CD4-positive, CD25-positive, alpha-beta regulatory T cell (primary cell): ENCODE measurements around the gene RAB24. TPM values are rescaled to one million over a fixed set of nuclear protein-coding genes. Genes with fewer than 3 reads are reported as not detected.
"Not testable (repeated sequence)": the region's sequence is repeated elsewhere in the genome, so short reads cannot be mapped to it uniquely, and the experiment has no call there.

Source experiments
- ATAC-seq, 2 donors: fragments of 150-1000 bp; cut with Tn5 transposase; one replicate each; pipeline ENCODE4 v1.10.0; 2021; ENCODE audit warnings: low read depth in 2 of 2, moderate number of reproducible peaks in 2 of 2, moderate library complexity in 1 of 2
- DNase-seq, 3 donors: peaks; one replicate each; pipeline versions ENCODE4 v3.0.0 to v3.0.0-alpha.2; 2012 to 2022; ENCODE audit warnings: mixed read lengths in 1 of 3
- H3K27ac ChIP-seq: one replicate; pipeline ENCODE4 v1.7.0; 2013; ENCODE audit warnings: mild to moderate bottlenecking, low read length; ENCODE audit not compliant: insufficient read depth, poor library complexity, severe bottlenecking
- H3K27me3 ChIP-seq: one replicate; pipeline ENCODE4 v1.7.0; 2013; ENCODE audit warnings: low read length; ENCODE audit not compliant: control insufficient read depth, insufficient read depth
- H3K36me3 ChIP-seq: one replicate; pipeline ENCODE4 v1.7.0; 2013; ENCODE audit warnings: mild to moderate bottlenecking, low read length, moderate library complexity; ENCODE audit not compliant: control insufficient read depth, insufficient read depth
- H3K4me1 ChIP-seq: 2 replicates; pipeline ENCODE4 v1.7.0; 2013; ENCODE audit warnings: mild to moderate bottlenecking, low read length; ENCODE audit not compliant: insufficient read depth, control insufficient read depth, poor library complexity, severe bottlenecking
- H3K4me3 ChIP-seq: one replicate; pipeline ENCODE4 v1.7.0; 2013; ENCODE audit warnings: low read depth, mild to moderate bottlenecking, low read length, moderate library complexity
- H3K9me3 ChIP-seq, 2 experiments: 1 replicate in 1 of 2; 2 replicates in 1 of 2; pipeline ENCODE4 v1.7.0; 2013; ENCODE audit warnings: low read length in 2 of 2, mild to moderate bottlenecking in 1 of 2, moderate library complexity in 1 of 2; ENCODE audit not compliant: control insufficient read depth in 2 of 2
- H3K27ac Mint-ChIP-seq, 3 donors: one replicate each; pipeline ENCODE4 v1.8.0; 2020 to 2022; ENCODE audit warnings: mild to moderate bottlenecking in 3 of 3, mixed read lengths in 3 of 3, moderate library complexity in 2 of 3
- H3K27me3 Mint-ChIP-seq: one replicate; pipeline ENCODE4 v1.8.0; 2022; ENCODE audit warnings: mild to moderate bottlenecking, mixed read lengths
- H3K36me3 Mint-ChIP-seq: one replicate; pipeline ENCODE4 v1.8.0; 2020; ENCODE audit warnings: mixed read lengths
- H3K4me1 Mint-ChIP-seq, 4 donors: one replicate each; pipeline ENCODE4 v1.8.0; 2020 to 2022; ENCODE audit warnings: mixed read lengths in 4 of 4, mild to moderate bottlenecking in 1 of 4
- H3K4me3 Mint-ChIP-seq, 4 donors: one replicate each; pipeline ENCODE4 v1.8.0; 2020 to 2022; ENCODE audit warnings: mild to moderate bottlenecking in 4 of 4, mixed read lengths in 4 of 4, moderate library complexity in 3 of 4
- H3K9me3 Mint-ChIP-seq, 7 donors: one replicate each; pipeline ENCODE4 v1.8.0; 2020 to 2022; ENCODE audit warnings: mixed read lengths in 7 of 7, mild to moderate bottlenecking in 3 of 7, moderate library complexity in 2 of 7
- polyA plus RNA-seq, 4 donors: library from polyadenylated mRNA; unstranded; fragments of 300-500 nt; fragmentation: Illumina TruSeq; gene quantifications; one replicate each; pipeline ENCODE4 v1.2.3, GENCODE V29; 2021
- total RNA-seq: library from RNA; stranded (reverse); gene quantifications from one replicate; pipeline ENCODE4 v1.2.3, GENCODE V29; 2022

RAB24 gene
- total and polyA plus RNA-seq, 5 donors from 2014 or later, result 5.1 to 15.3 (median 10.9) TPM

DNA sequence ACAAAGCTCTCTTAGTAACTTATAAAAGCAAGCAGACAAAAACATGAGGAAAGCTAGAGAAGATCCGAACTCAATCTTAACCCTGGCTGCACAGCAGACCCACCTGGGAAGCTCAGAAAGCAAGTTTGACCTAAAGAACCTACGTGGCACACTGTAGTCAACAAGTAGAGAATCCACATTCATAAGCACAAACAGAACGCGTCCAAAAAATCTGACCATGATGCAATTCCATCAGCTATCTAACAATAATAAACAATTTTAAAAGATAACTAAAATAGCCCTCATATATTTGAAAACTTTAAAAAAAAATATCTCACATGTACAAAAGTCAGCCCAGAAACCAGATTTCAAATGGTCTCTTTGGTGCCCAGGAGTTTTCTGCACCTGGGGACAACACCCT, 43.3 kb upstream of the RAB24 start:
- Histone ChIP-seq H3K9me3 (no peaks in the 10 kb centered on the region), H3K36me3 (peaks cover 45% of the 10 kb centered on the region), H3K27me3 (no peaks in the 10 kb centered on the region), H3K4me1 (peaks cover 34% of the 10 kb centered on the region), H3K27ac (no peak overlapping the region), H3K4me3 (no peak overlapping the region)
- DNase-seq (no peak), ATAC-seq (no peak)
- Mint-ChIP-seq H3K27me3 (no peaks in the 10 kb centered on the region), H3K27ac (peak overlapping the region in 2 of 3 donors; percentile 36 to 85), H3K4me1 (peaks cover 17 to 60% (median 37%) of the 10 kb centered on the region in 4 donors), H3K36me3 (peaks cover 16% of the 10 kb centered on the region), H3K9me3 (no peaks in the 10 kb centered on the region), H3K4me3 (peak overlapping the region in 1 of 4 donors; percentile 46)

DNA sequence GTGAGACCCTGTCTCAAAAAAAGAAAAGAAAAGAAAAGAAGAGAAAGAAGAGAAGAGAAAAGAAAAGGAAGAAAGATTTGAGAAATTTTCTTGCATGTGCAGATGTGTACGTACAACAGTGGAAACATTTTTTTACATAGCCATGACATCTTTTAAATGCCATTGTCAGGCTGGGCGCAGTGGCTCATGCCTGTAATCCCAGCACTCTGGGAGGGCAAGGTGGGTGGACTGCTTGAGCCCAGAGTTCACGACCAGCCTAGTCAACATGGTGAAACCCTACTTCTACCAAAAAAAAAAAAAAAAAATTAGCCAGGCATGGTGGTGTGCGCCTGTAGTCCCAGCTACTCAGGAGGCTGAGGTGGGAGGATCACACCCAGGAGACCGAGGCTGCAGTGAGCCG, 41.4 kb upstream of the RAB24 start:
- no peak overlapping the region for H3K4me3 ChIP-seq
- DNase-seq, result no peak

DNA sequence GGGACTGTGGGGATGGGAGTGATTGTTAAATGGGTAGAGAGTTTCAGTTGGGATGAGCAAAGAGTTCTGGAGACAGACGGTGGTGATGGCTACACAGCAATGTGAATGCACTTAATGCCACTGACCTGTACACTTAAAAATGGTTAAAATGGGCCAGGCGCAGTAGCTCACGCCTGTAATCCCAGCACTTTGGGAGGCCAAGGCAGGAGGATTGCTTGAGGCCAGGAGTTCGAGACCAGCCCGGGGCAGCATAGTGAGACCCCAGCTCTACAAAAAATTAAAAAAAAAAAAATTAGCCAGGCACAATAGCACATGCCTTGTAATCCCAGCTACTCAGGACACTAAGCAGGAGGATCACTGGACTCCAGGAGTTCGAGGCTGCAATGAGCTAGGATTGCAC, 40.3 kb upstream of the RAB24 start:
- ATAC-seq (no peak), DNase-seq (no peak)
- H3K36me3 Mint-ChIP-seq, result peaks cover 24% of the 10 kb centered on the region
- H3K36me3 ChIP-seq, result peaks cover 61% of the 10 kb centered on the region
- peaks cover 17 to 45% (median 22%) of the 10 kb centered on the region in 4 donors for H3K4me1 Mint-ChIP-seq
- H3K4me3 Mint-ChIP-seq, result no peak overlapping the region
- H3K27me3 Mint-ChIP-seq, result no peaks in the 10 kb centered on the region
- H3K27ac Mint-ChIP-seq, result peak overlapping the region in 1 of 3 donors; percentile 3
- no peak overlapping the region for H3K4me3 ChIP-seq
- peaks cover 9% of the 10 kb centered on the region for H3K4me1 ChIP-seq
- peaks cover 5 to 11% of the 10 kb centered on the region in 2 experiments for H3K9me3 ChIP-seq
- H3K9me3 Mint-ChIP-seq, result peaks cover 0 to 6% (median 3%) of the 10 kb centered on the region in 7 donors
- H3K27me3 ChIP-seq, result no peaks in the 10 kb centered on the region
- H3K27ac ChIP-seq, result no peak overlapping the region

More for the DNA sequence above, 41.4 kb upstream of the RAB24 start:
- no peak overlapping the region for H3K27ac ChIP-seq
- peaks cover 56% of the 10 kb centered on the region for H3K36me3 ChIP-seq
- peak overlapping the region in 1 of 3 donors; percentile 69 for H3K27ac Mint-ChIP-seq
- H3K4me3 Mint-ChIP-seq, result no peak overlapping the region
- no peaks in the 10 kb centered on the region for H3K27me3 Mint-ChIP-seq
- H3K4me1 ChIP-seq, result peaks cover 20% of the 10 kb centered on the region
- ATAC-seq, result no peak
- peaks cover 14 to 50% (median 30%) of the 10 kb centered on the region in 4 donors for H3K4me1 Mint-ChIP-seq
- peaks cover 3 to 5% of the 10 kb centered on the region in 2 experiments for H3K9me3 ChIP-seq
- H3K9me3 Mint-ChIP-seq, result peaks cover 0 to 3% (median 1%) of the 10 kb centered on the region in 7 donors
- H3K27me3 ChIP-seq, result no peaks in the 10 kb centered on the region
- H3K36me3 Mint-ChIP-seq, result peaks cover 24% of the 10 kb centered on the region

DNA sequence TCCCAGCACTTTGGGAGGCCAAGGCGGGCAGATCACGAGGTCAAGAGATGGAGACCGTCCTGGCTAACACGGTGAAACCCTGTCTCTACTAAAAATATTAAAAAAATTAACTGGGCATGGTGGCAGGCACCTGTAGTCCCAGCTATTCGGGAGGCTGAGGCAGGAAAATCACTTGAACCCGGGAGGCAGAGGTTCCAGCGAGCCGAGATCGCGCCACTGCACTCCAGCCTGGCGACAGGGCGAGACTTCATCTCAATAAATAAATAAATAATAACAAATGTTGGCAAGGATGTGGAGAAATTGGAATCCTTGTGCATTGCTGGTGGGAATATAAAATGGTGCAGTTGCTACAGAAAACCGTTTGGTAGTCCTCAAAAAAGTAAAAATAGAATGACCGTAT, 39.5 kb upstream of the RAB24 start:
- H3K4me3 ChIP-seq, ATAC-seq, DNase-seq, H3K27ac ChIP-seq, H3K27me3 Mint-ChIP-seq, H3K9me3 Mint-ChIP-seq, H3K4me3 Mint-ChIP-seq, H3K27me3 ChIP-seq, H3K4me1 ChIP-seq, H3K27ac Mint-ChIP-seq: not testable (repeated sequence)
- Mint-ChIP-seq H3K36me3 (peaks cover 24% of the 10 kb centered on the region), H3K4me1 (peaks cover 17 to 45% (median 22%) of the 10 kb centered on the region in 4 donors)
- peaks cover 69% of the 10 kb centered on the region for H3K36me3 ChIP-seq
- peaks cover 5 to 11% of the 10 kb centered on the region in 2 experiments for H3K9me3 ChIP-seq

DNA sequence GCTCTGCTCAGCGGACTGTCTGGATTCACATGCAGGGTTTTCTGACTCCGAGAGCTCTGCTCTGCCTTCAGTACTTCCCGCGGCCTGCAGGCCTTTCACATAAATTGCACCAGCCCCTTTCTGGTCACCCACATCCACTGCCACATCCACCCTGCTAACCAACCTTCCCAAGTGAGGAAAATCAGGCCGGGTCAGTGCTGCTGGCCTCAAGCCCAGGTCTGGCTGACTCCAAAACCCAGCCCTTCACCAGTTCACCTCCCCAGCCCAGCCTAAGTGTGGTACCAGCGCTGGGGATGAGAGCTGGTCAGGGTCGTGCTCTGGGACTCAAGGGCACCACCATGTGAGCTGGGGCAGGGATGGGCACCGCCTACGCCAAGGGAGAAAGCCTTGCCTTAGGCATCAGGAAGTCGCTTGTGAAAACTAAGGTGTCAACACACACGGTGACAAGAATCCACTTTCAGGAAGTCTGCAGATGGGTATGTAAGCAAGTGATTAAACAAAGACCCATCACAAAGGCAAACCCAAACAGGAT, 35.7 kb upstream of the RAB24 start:
- Mint-ChIP-seq H3K27ac (no peak overlapping the region), H3K36me3 (peaks cover 38% of the 10 kb centered on the region), H3K27me3 (no peaks in the 10 kb centered on the region), H3K9me3 (peaks cover 0 to 6% (median 3%) of the 10 kb centered on the region in 7 donors), H3K4me3 (no peak overlapping the region), H3K4me1 (peaks cover 10 to 22% (median 11%) of the 10 kb centered on the region in 4 donors)
- H3K4me3 ChIP-seq, result no peak overlapping the region
- ATAC-seq, result no peak
- H3K4me1 ChIP-seq, result no peaks in the 10 kb centered on the region
- H3K9me3 ChIP-seq, result peaks cover 5 to 11% of the 10 kb centered on the region in 2 experiments
- no peak for DNase-seq
- no peaks in the 10 kb centered on the region for H3K27me3 ChIP-seq
- H3K36me3 ChIP-seq, result peaks cover 82% of the 10 kb centered on the region
- no peak overlapping the region for H3K27ac ChIP-seq

DNA sequence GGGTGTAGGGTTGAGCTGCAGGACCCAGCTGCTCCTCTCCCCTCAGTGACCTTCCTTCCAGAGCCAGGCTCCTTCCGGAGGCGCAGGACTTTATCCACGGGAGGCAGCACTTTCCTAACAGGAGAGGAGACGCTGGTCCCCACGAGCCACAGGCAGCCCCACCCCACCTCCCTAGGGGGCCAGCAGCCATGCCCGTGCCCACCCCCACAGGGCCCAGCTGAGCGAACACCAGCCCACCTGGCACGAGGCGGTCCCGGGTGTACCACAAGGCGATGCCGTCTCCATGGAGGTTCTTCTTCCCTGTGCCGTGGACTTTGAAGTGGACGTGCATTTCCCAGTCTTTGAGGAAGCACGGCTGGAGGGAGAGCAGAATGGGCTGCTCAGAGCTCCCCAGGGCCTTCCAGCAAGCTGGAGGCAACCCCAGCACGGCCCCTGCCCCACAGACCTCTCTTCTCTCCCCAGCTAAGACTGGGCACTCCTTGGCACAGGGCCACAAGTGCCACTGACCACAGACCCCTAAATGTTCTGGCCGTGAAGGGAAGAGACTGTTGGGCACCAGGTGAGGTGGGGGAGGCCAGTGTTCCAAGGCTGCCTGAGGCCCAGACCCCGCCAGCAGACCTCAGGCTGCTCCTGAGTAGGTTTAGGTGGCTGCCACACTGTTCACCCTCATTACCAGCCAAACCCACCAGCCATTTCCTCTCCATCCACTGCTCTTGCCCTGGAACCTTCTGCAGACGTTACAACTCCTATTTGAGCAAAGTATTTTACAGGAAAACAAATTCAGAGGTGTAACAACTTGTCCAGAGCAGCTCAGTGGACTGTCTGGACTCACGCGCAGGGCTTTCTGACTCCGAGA, 35.0 kb upstream of the RAB24 start:
- no peak overlapping the region for H3K4me3 Mint-ChIP-seq
- H3K27me3 Mint-ChIP-seq, result no peaks in the 10 kb centered on the region
- H3K36me3 Mint-ChIP-seq, result peaks cover 39% of the 10 kb centered on the region
- Histone ChIP-seq H3K36me3 (peaks cover 88% of the 10 kb centered on the region), H3K4me3 (no peak overlapping the region), H3K9me3 (peaks cover 5 to 11% of the 10 kb centered on the region in 2 experiments), H3K27ac (no peak overlapping the region), H3K27me3 (no peaks in the 10 kb centered on the region), H3K4me1 (no peaks in the 10 kb centered on the region)
- H3K4me1 Mint-ChIP-seq, result peaks cover 7 to 19% (median 12%) of the 10 kb centered on the region in 4 donors
- ATAC-seq (no peak), DNase-seq (no peak)
- peaks cover 0 to 6% (median 3%) of the 10 kb centered on the region in 7 donors for H3K9me3 Mint-ChIP-seq
- no peak overlapping the region for H3K27ac Mint-ChIP-seq

DNA sequence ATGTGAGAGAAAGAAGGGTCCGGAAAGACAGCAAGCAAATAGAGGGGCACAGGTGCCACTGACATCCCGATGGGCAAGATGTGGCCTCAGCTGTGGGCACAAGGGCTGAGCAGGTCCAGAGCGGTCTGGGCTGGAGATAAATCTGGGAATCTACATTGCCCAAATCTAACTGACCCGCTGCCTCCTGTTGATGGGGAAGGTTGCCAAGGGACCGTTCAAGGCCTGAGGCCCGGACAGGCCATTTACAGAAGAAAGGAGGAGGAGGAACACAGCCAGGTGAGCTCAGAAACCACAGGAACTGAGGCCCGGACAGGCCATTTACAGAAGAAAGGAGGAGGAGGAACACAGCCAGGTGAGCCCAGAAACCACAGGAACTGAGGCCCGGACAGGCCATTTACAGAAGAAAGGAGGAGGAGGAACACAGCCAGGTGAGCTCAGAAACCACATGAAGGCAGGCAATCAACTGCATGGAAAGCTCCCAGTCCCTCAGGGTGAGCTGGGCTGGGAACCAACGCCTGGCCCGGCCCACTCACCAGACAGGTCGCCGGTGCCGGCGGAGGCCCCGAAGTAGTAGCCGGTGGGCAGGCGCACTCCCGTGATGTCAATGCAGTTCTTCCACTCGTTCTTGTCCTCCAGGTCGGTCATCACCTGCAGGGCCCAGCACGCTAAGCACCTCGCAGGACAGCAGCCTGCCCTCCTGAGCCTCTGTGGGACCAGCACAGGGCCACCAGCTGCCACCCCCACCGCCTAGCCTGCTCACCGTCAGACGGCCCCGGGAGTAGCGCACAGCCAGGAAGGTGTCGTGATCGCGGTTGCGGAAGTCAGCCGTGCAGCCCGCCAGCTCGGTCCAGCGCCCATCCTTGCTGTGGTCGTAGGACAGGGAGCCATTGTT, 33.3 kb upstream of the RAB24 start:
- H3K36me3 Mint-ChIP-seq, result peaks cover 37% of the 10 kb centered on the region
- peaks cover 0 to 6% (median 3%) of the 10 kb centered on the region in 7 donors for H3K9me3 Mint-ChIP-seq
- no peaks in the 10 kb centered on the region for H3K27me3 ChIP-seq
- peaks cover 82% of the 10 kb centered on the region for H3K36me3 ChIP-seq
- H3K27me3 Mint-ChIP-seq, result no peaks in the 10 kb centered on the region
- no peak overlapping the region for H3K27ac Mint-ChIP-seq
- no peak overlapping the region for H3K27ac ChIP-seq
- DNase-seq (no peak), ATAC-seq (no peak)
- peaks cover 5 to 11% of the 10 kb centered on the region in 2 experiments for H3K9me3 ChIP-seq
- no peak overlapping the region for H3K4me3 ChIP-seq
- H3K4me1 Mint-ChIP-seq, result peaks cover 6 to 16% (median 9%) of the 10 kb centered on the region in 4 donors
- H3K4me1 ChIP-seq, result no peaks in the 10 kb centered on the region
- H3K4me3 Mint-ChIP-seq, result no peak overlapping the region
